ENCODE measurements around the gene TMCC1.
"Not testable (repeated sequence)": the region's sequence is repeated elsewhere in the genome, so short reads cannot be mapped to it uniquely, and the experiment has no call there.

The TMCC1 gene

GRCh38 chr3:129783470-129783869 lies 110.0 kb downstream of the TMCC1 start:
- H3K4me1 Mint-ChIP-seq, result peaks cover 5% of the 10 kb centered on the region
- no peak for ATAC-seq
- H3K9me3 Mint-ChIP-seq, result no peaks in the 10 kb centered on the region
- H3K27me3 Mint-ChIP-seq, result no peaks in the 10 kb centered on the region
- H3K4me3 Mint-ChIP-seq, result no peak overlapping the region
- peaks cover 6% of the 10 kb centered on the region for H3K36me3 Mint-ChIP-seq
- H3K27ac Mint-ChIP-seq, result no peak overlapping the region

GRCh38 chr3:129778871-129779270 lies 114.6 kb downstream of the TMCC1 start:
- Mint-ChIP-seq H3K36me3 (peaks cover 3% of the 10 kb centered on the region), H3K4me1 (peaks cover 3% of the 10 kb centered on the region), H3K9me3 (peaks cover 4% of the 10 kb centered on the region), H3K27ac (no peak overlapping the region), H3K27me3 (no peaks in the 10 kb centered on the region), H3K4me3 (no peak overlapping the region)
- ATAC-seq, result no peak

DNA sequence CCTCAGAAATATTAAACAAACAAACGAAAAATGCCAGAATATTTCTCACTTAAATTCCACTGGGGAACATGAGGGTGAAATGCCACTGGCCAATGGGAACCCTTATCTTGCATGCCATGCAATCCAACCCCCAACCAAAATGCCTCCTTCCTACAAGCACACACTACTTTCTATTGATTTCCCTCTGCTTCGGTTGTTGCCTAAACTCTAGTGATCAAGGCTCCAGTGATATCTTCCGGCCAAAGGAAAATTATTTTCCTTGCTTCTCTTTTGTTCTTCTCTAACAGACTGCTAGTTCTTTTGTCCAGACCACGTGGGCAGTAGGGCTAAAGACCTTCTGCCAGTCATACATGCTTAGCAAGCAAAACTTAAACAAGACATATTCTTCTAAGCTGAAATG lies 115.7 kb downstream of the TMCC1 start:
- ATAC-seq, result no peak
- Mint-ChIP-seq H3K4me3 (no peak overlapping the region), H3K9me3 (peaks cover 4% of the 10 kb centered on the region), H3K27me3 (no peaks in the 10 kb centered on the region), H3K36me3 (no peaks in the 10 kb centered on the region), H3K4me1 (peaks cover 6% of the 10 kb centered on the region), H3K27ac (no peak overlapping the region)

GRCh38 chr3:129775870-129776269 lies 117.6 kb downstream of the TMCC1 start:
- Mint-ChIP-seq H3K27ac (no peak overlapping the region), H3K9me3 (peaks cover 4% of the 10 kb centered on the region), H3K36me3 (peaks cover 11% of the 10 kb centered on the region), H3K4me3 (no peak overlapping the region), H3K4me1 (peaks cover 15% of the 10 kb centered on the region), H3K27me3 (no peaks in the 10 kb centered on the region)
- ATAC-seq, result no peak

GRCh38 chr3:129773691-129774663 lies 119.5 kb downstream of the TMCC1 start:
- Mint-ChIP-seq H3K36me3 (peaks cover 11% of the 10 kb centered on the region), H3K4me1 (peaks cover 15% of the 10 kb centered on the region), H3K9me3 (peaks cover 4% of the 10 kb centered on the region), H3K4me3 (no peak overlapping the region), H3K27me3 (no peaks in the 10 kb centered on the region), H3K27ac (no peak overlapping the region)
- ATAC-seq, result no peak

DNA sequence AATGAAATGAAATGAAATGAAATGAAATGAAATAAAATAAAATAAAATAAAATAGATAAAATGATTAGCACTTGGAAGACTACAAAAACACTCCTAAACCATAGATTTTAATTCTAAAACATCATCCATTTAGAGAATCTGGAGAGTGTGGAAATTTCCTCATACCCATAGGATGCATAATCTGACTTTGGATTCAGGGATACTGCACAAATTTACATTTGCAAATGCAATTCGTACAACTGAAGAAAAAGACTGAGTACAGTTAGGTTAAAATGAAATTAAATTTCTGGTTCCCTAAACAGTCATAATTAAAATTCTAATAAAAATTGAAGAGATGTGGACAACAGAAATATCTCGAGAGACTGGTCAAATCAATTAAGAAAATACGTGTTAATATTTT lies 122.9 kb downstream of the TMCC1 start:
- peaks cover 11% of the 10 kb centered on the region for H3K36me3 Mint-ChIP-seq
- peaks cover 28% of the 10 kb centered on the region for H3K4me1 Mint-ChIP-seq
- H3K27ac Mint-ChIP-seq, result no peak overlapping the region
- ATAC-seq, result no peak
- peaks cover 4% of the 10 kb centered on the region for H3K9me3 Mint-ChIP-seq
- no peaks in the 10 kb centered on the region for H3K27me3 Mint-ChIP-seq
- H3K4me3 Mint-ChIP-seq, result no peak overlapping the region

GRCh38 chr3:129769616-129770015 lies 123.9 kb downstream of the TMCC1 start:
- Mint-ChIP-seq H3K27ac (no peak overlapping the region), H3K4me3 (no peak overlapping the region), H3K36me3 (peaks cover 11% of the 10 kb centered on the region), H3K9me3 (peaks cover 3% of the 10 kb centered on the region), H3K4me1 (peaks cover 28% of the 10 kb centered on the region), H3K27me3 (no peaks in the 10 kb centered on the region)
- no peak for ATAC-seq

DNA sequence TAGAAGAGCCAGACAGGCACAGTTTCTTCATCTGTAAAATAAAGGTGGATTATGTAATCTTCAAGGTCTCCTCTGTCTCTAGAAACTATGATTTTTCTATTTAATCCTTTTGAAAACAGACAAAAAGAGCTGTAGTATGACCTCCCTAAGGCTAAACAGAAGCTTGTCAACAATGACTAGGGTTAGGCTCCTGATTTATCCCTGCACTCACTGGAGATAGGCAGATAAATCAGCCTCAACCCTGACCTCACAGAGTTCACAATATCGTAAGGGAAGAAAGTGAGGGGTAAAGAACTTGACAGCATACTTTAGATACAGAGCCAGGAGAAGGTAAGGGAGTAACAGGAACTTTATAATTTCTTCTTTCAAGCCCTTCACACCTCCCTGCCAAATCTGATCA lies 124.8 kb downstream of the TMCC1 start:
- H3K27ac Mint-ChIP-seq, result no peak overlapping the region
- no peaks in the 10 kb centered on the region for H3K27me3 Mint-ChIP-seq
- H3K9me3 Mint-ChIP-seq, result no peaks in the 10 kb centered on the region
- peaks cover 11% of the 10 kb centered on the region for H3K36me3 Mint-ChIP-seq
- ATAC-seq, result no peak
- no peak overlapping the region for H3K4me3 Mint-ChIP-seq
- H3K4me1 Mint-ChIP-seq, result peaks cover 28% of the 10 kb centered on the region

DNA sequence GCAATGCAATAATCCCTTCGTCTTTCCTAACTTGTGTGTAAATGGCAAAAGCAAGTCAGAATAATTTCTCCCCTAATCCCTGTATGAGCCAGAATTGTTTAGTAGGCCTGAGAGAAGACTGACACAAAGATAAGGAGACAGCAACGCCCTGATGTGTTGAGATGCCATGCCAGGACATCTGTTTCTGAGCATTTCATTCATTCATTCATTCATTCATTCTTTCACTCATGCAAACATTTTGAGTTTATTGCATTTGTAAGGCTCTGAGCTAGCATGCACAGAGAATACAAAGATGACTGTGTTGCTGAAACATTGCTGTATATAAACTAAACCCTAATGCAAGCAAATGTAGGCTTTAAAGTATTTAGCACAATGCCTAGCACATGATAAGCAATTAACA lies 127.4 kb downstream of the TMCC1 start:
- H3K4me1 Mint-ChIP-seq, result peaks cover 14% of the 10 kb centered on the region
- H3K4me3 Mint-ChIP-seq, result no peak overlapping the region
- no peak for ATAC-seq
- H3K36me3 Mint-ChIP-seq, result peaks cover 6% of the 10 kb centered on the region
- H3K27me3 Mint-ChIP-seq, result no peaks in the 10 kb centered on the region
- peaks cover 2% of the 10 kb centered on the region for H3K9me3 Mint-ChIP-seq
- H3K27ac Mint-ChIP-seq, result no peak overlapping the region

DNA sequence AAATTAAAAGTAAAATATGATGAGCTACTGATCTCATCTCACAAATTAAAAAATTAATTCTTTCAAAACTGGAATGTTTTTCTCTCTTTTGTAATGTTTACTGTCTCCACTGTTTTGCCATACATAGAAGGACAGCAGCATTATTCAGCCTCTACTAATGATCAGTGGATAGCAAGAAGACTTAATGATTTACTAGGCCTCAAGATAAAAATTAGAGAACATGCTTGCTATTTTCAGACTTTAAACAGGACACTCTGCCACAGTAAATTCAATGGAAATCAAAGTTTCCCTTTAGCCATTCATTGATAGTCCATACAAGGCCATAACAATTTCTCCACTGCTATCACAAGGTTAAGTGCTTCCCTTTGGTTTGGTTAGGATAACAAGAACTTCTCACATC lies 129.4 kb downstream of the TMCC1 start:
- Mint-ChIP-seq H3K27ac (no peak overlapping the region), H3K27me3 (no peaks in the 10 kb centered on the region), H3K9me3 (peaks cover 2% of the 10 kb centered on the region), H3K4me3 (no peak overlapping the region), H3K36me3 (peaks cover 8% of the 10 kb centered on the region), H3K4me1 (peaks cover 14% of the 10 kb centered on the region)
- ATAC-seq, result no peak

- Mint-ChIP-seq H3K9me3 (peaks cover 7% of the 10 kb centered on the region), H3K27me3 (no peaks in the 10 kb centered on the region), H3K36me3 (peaks cover 44% of the 10 kb centered on the region)
Measured at GRCh38 chr3:129758785-129759320, 134.7 kb downstream of the TMCC1 start.

DNA sequence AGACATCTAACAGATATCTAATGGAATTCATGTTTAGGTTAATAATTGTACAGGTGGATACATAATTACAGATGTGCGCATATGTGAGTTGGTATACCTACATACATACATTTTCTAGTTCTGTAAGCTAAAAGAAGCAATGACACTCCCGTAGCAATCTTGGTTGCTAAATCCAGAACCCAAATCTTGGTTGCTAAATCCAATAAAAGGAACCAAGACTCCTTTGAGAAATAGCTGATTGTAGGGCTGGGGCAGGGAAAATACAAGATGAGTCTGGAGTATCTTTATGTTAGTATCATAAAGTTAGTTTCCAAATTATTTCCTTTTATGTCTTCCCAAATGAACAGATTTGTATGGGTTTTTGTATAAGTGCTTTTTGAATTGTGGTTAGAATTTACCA lies 135.2 kb downstream of the TMCC1 start:
- no peak for ATAC-seq
- no peak overlapping the region for H3K27ac Mint-ChIP-seq
- peaks cover 49% of the 10 kb centered on the region for H3K36me3 Mint-ChIP-seq
- no peaks in the 10 kb centered on the region for H3K27me3 Mint-ChIP-seq
- peaks cover 8% of the 10 kb centered on the region for H3K9me3 Mint-ChIP-seq
- H3K4me3 Mint-ChIP-seq, result no peak overlapping the region
- peaks cover 6% of the 10 kb centered on the region for H3K4me1 Mint-ChIP-seq

More at GRCh38 chr3:129758785-129759320, 134.7 kb downstream of the TMCC1 start:
- Mint-ChIP-seq H3K4me3 (no peak overlapping the region), H3K4me1 (peaks cover 6% of the 10 kb centered on the region), H3K27ac (no peak overlapping the region)
- no peak for ATAC-seq

DNA sequence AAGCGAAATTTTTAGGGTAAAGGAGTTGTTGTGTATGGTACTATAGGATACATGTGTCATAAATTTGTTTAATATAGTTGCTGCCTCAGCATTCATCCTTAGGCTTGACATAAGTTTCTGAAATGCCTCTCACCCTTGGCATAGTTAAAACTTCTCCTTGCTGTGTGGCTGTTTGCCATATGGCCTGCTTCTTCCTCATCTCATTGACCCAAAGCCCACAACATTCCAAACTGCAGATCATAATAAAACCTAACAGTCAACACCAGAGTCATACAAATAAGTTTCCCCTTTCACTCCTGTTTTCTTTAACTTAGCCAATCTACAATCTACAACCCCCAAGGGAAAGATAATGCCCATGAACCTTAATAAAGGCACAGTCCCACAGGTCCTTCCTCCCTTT lies 136.6 kb downstream of the TMCC1 start:
- Mint-ChIP-seq H3K4me3 (no peak overlapping the region), H3K4me1 (peaks cover 6% of the 10 kb centered on the region), H3K9me3 (peaks cover 14% of the 10 kb centered on the region), H3K27ac (no peak overlapping the region), H3K27me3 (no peaks in the 10 kb centered on the region), H3K36me3 (peaks cover 62% of the 10 kb centered on the region)
- no peak for ATAC-seq

DNA sequence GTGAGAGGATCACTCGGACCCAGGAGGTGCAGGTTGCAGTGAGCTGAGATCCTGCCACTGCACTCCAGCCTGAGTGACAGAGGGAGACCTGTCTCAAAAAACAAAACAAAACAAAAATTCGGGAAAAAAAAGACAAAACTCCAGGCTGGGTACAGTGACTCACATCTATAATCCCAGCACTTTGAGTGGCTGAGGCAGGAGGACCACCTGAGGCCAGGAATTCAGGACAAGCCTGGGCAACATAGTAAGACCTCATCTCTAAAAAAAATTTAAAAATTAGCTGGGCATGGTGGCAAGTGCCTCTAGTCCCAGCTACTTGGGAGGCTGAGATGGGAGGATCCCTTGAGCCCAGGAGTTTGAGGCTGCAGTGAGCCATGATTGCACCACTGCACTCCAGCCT lies 142.4 kb downstream of the TMCC1 start:
- H3K4me1 Mint-ChIP-seq, result not testable (repeated sequence)
- H3K9me3 Mint-ChIP-seq, result peaks cover 12% of the 10 kb centered on the region

GRCh38 chr3:129749692-129750091 lies 143.8 kb downstream of the TMCC1 start:
- Mint-ChIP-seq H3K36me3 (peaks cover 30% of the 10 kb centered on the region), H3K27me3 (no peaks in the 10 kb centered on the region), H3K4me3 (no peak overlapping the region), H3K27ac (no peak overlapping the region), H3K4me1 (peaks cover 8% of the 10 kb centered on the region), H3K9me3 (peaks cover 12% of the 10 kb centered on the region)
- no peak for ATAC-seq

More for the DNA sequence above, 142.4 kb downstream of the TMCC1 start:
- ATAC-seq, H3K27me3 Mint-ChIP-seq, H3K4me3 Mint-ChIP-seq, H3K27ac Mint-ChIP-seq: not testable (repeated sequence)
- H3K36me3 Mint-ChIP-seq, result peaks cover 39% of the 10 kb centered on the region

GRCh38 chr3:129747992-129748391 lies 145.5 kb downstream of the TMCC1 start:
- Mint-ChIP-seq H3K27me3 (no peaks in the 10 kb centered on the region), H3K27ac (no peak overlapping the region), H3K4me3 (no peak overlapping the region), H3K4me1 (peaks cover 11% of the 10 kb centered on the region), H3K36me3 (peaks cover 15% of the 10 kb centered on the region), H3K9me3 (peaks cover 3% of the 10 kb centered on the region)
- no peak for ATAC-seq

Data from stimulated activated memory B cell treated with anti-CD40 and anti-IgM and Interleukin-4, amounts not matched to agents 10 μg/mL and 1 μg/mL and 100 μg/mL, for 72 hours (primary cell).